Chondrocyte (in vitro differentiated cells): ENCODE measurements around the gene KIF1C. TPM values are rescaled to one million over a fixed set of nuclear protein-coding genes. Genes with fewer than 3 reads are reported as not detected.

Experiments
- DNase-seq: peaks from one replicate; pipeline ENCODE4 v3.0.0; 2021; ENCODE audit warnings: mixed read lengths, low spot score
- H3K27ac Mint-ChIP-seq: one replicate; pipeline ENCODE4 v1.8.0; 2021; ENCODE audit warnings: mild to moderate bottlenecking, moderate library complexity, mixed read lengths; ENCODE audit not compliant: unreplicated experiment
- H3K27me3 Mint-ChIP-seq: 2 replicates; pipeline ENCODE4 v1.8.0; 2021; ENCODE audit warnings: low read depth, mixed read lengths
- H3K36me3 Mint-ChIP-seq: 2 replicates; pipeline ENCODE4 v1.8.0; 2021; ENCODE audit warnings: low read depth, mixed read lengths
- H3K4me1 Mint-ChIP-seq: 2 replicates; pipeline ENCODE4 v1.8.0; 2021; ENCODE audit warnings: low read depth, mild to moderate bottlenecking, mixed read lengths
- H3K4me3 Mint-ChIP-seq: one replicate; pipeline ENCODE4 v1.8.0; 2021; ENCODE audit warnings: mild to moderate bottlenecking, moderate library complexity, mixed read lengths; ENCODE audit not compliant: unreplicated experiment
- H3K9me3 Mint-ChIP-seq: 2 replicates; pipeline ENCODE4 v1.8.0; 2021; ENCODE audit warnings: low read depth, mixed read lengths
- total RNA-seq: library from RNA; stranded (reverse); gene quantifications from 3 replicates; pipeline ENCODE4 v1.2.1, GENCODE V29; 2021
- TF ChIP-seq, protein P1 (sequence below): fragments of 200-600 bp; sonication (generic); IDR thresholded peaks from 2 replicates; pipeline ENCODE4 v1.5.0; 2021; ENCODE audit warnings: antibody characterized with exemption, mild to moderate bottlenecking, moderate library complexity

Gene KIF1C
- total RNA-seq, 1 donor from 2014 or later: 174 TPM

DNA sequence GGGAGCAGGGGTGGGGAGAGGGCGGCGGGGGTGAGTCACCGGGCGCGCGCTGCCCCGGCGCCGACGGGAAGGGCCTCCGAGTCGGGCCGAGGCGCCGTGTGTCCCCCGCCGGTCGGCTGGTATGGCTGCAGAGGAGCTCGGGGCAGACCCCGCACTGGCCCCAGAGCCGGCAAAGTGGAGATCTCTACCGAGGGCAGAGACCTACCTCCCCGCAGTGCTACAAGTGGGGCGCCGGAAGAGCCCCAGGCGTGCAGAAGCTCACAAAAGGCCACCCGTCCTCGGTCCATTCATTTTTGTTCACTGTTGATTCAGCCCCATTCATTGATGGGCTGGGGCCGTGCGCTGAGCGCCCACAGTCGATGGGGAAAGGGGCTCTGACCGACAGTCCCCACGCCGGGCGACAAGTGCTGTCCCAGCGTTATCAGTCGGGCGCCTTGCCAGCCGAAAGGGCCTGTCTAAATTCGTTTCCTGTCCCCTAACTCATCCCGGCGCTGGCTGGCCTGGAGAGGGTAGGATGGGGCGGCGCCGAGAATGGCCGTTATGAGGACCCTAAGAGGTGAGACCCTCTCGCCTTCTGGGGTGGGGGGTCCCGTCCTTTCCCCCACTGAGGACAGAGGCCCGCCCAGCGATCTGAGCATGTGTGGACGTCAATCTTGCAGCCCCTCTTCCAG, 47.5 kb upstream of the KIF1C start:
- Mint-ChIP-seq H3K4me1 (peaks cover 57% of the 10 kb centered on the region), H3K27me3 (no peaks in the 10 kb centered on the region), H3K27ac (peak overlapping the region; percentile 87), H3K9me3 (no peaks in the 10 kb centered on the region), H3K4me3 (peak overlapping the region; percentile 68), H3K36me3 (peaks cover 16% of the 10 kb centered on the region)
- DNase-seq: peak; percentile 94
- TF ChIP-seq, protein P1, sequence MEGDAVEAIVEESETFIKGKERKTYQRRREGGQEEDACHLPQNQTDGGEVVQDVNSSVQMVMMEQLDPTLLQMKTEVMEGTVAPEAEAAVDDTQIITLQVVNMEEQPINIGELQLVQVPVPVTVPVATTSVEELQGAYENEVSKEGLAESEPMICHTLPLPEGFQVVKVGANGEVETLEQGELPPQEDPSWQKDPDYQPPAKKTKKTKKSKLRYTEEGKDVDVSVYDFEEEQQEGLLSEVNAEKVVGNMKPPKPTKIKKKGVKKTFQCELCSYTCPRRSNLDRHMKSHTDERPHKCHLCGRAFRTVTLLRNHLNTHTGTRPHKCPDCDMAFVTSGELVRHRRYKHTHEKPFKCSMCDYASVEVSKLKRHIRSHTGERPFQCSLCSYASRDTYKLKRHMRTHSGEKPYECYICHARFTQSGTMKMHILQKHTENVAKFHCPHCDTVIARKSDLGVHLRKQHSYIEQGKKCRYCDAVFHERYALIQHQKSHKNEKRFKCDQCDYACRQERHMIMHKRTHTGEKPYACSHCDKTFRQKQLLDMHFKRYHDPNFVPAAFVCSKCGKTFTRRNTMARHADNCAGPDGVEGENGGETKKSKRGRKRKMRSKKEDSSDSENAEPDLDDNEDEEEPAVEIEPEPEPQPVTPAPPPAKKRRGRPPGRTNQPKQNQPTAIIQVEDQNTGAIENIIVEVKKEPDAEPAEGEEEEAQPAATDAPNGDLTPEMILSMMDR: no peak

DNA sequence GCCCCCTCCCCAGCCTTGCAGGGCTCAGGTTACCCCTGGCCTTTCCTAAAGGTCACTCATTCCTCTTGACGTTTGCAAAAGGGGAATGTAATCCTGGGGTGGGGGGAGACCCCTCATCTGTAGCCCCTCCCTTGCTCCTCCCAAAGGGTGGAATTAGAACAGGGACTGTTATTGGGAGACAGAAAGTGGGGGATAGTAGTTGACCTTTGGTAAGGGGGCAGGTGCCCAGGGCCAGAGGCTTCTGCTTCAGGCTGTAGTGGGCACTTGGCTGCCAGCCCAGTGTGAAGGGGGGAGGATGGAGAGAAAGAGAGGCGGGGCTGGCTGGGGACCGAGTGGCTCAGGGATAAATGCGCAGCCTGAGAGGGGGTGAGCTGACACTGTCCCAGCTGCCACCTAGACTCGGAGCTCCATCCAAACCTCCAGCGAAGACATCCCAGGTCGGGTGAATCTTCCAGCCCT, 47.0 kb upstream of the KIF1C start, which contains the start of gene ENO3:
TSS of gene ENO3 (plus strand) at position 374 of the 459 bp plus-strand sequence. CDS start 711 bp downstream, outside the sequence.
- Mint-ChIP-seq H3K27ac (peak within 1 kb of the TSS; percentile 87), H3K36me3 (peaks cover 11% of the 10 kb centered on the region), H3K27me3 (no peaks in the 10 kb centered on the region), H3K9me3 (no peaks in the 10 kb centered on the region), H3K4me1 (peaks cover 51% of the 10 kb centered on the region), H3K4me3 (peak within 1 kb of the TSS; percentile 68)
- TF ChIP-seq, protein P1: no peak
- DNase-seq: no peak

DNA sequence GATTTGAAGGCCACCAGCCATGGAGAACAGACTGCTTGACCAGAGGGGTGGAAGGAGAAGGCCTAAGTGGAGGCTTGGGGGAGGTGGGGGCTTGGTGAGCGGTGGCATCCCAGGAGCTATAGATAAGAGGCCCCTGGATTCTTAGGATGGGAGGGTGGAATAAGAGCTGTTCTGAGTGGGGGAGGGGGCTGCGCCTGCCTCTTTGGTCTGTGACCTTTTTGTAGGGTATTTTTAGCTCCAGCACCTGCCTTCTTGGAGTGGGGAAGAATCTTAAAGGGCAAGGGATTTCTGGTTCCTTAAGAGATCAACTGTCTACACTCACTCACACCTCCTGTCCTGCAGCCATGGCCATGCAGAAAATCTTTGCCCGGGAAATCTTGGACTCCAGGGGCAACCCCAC, 46.3 kb upstream of the KIF1C start:
- TF ChIP-seq, protein P1: no peak
- peaks cover 6% of the 10 kb centered on the region for H3K36me3 Mint-ChIP-seq
- H3K9me3 Mint-ChIP-seq: no peaks in the 10 kb centered on the region
- H3K27me3 Mint-ChIP-seq: no peaks in the 10 kb centered on the region
- DNase-seq: no peak
- peaks cover 44% of the 10 kb centered on the region for H3K4me1 Mint-ChIP-seq
- H3K4me3 Mint-ChIP-seq: no peak overlapping the region
- no peak overlapping the region for H3K27ac Mint-ChIP-seq

DNA sequence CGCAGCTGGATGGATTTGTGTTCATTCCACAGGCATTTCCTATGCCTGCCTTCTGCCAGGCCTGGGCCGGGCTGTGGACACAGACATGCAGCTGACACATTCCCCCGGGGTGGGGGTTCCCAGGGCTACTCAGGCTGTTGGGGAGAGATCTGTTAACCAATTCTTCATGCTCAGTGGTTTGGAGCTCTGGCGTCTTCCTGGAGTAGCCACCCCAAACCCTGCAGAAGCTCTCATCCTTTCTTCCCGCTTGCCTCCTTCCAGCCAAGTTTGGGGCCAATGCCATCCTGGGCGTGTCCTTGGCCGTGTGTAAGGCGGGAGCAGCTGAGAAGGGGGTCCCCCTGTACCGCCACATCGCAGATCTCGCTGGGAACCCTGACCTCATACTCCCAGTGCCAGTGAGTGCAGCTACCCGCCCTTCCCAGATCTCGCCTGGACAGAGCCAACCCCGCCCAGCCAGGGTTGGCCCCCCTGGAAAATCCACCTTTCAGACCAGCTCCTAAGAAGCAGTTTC, 44.2 kb upstream of the KIF1C start:
- peaks cover 38% of the 10 kb centered on the region for H3K4me1 Mint-ChIP-seq
- no peak overlapping the region for H3K4me3 Mint-ChIP-seq
- peak overlapping the region; percentile 88 for H3K27ac Mint-ChIP-seq
- DNase-seq: no peak
- peaks cover 2% of the 10 kb centered on the region for H3K36me3 Mint-ChIP-seq
- TF ChIP-seq, protein P1: no peak
- H3K27me3 Mint-ChIP-seq: no peaks in the 10 kb centered on the region
- H3K9me3 Mint-ChIP-seq: no peaks in the 10 kb centered on the region

DNA sequence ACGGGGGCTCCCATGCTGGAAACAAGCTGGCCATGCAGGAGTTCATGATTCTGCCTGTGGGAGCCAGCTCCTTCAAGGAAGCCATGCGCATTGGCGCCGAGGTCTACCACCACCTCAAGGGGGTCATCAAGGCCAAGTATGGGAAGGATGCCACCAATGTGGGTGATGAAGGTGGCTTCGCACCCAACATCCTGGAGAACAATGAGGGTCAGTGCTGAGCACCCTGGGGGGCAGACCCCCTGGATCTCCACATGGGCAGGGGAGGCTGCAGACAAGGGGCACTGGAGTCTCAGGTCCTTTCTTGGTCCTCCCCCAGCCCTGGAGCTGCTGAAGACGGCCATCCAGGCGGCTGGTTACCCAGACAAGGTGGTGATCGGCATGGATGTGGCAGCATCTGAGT, 42.7 kb upstream of the KIF1C start:
- H3K27ac Mint-ChIP-seq: no peak overlapping the region
- TF ChIP-seq, protein P1: no peak
- H3K9me3 Mint-ChIP-seq: no peaks in the 10 kb centered on the region
- no peaks in the 10 kb centered on the region for H3K27me3 Mint-ChIP-seq
- H3K4me3 Mint-ChIP-seq: no peak overlapping the region
- H3K4me1 Mint-ChIP-seq: peaks cover 35% of the 10 kb centered on the region
- H3K36me3 Mint-ChIP-seq: peaks cover 8% of the 10 kb centered on the region
- no peak for DNase-seq
